DOHH2 (cell line): ENCODE measurements around the gene BRAP.

Experiments
- EZH2phosphoT487 ChIP-seq: fragments of 200-600 bp; sonication (generic); IDR thresholded peaks from 2 replicates; pipeline ENCODE4 v1.6.1; 2017; ENCODE audit warnings: borderline replicate concordance, mild to moderate bottlenecking, antibody characterized with exemption, low read length, moderate library complexity, mixed read lengths
- TF ChIP-seq, protein P1 (sequence below): fragments of 200-600 bp; sonication (generic); IDR thresholded peaks from one replicate; pipeline ENCODE4 v1.5.1; 2014; ENCODE audit warnings: antibody characterized with exemption, mild to moderate bottlenecking, low read depth, low read length; ENCODE audit not compliant: poor library complexity, severe bottlenecking

DNA sequence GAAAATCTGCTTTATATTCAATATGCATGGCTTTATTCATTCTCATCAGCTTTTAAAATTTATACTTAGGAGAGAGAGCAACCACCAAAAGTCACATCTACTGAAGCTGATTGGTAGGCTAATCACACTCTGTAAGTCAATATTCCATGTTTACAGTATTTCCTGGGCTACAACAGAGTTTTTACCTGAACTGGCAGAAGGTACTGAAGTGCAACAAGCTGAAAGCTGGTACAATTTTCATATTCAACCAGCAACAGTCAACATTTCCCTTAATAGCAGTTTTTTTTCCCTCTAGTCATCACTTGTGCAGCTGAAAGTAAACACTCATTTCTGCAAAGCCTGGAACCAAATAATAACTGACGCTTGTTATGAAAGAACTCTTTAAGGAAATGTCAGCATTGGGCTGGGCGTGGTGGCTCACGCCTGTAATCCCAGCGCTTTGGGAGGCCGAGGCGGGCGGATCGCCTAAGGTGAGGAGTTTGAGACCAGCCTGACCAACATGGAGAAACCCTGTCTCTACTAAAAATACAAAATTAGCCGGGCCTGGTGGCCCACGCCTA lies 12.9 kb downstream of the BRAP start:
- TF ChIP-seq, protein P1, sequence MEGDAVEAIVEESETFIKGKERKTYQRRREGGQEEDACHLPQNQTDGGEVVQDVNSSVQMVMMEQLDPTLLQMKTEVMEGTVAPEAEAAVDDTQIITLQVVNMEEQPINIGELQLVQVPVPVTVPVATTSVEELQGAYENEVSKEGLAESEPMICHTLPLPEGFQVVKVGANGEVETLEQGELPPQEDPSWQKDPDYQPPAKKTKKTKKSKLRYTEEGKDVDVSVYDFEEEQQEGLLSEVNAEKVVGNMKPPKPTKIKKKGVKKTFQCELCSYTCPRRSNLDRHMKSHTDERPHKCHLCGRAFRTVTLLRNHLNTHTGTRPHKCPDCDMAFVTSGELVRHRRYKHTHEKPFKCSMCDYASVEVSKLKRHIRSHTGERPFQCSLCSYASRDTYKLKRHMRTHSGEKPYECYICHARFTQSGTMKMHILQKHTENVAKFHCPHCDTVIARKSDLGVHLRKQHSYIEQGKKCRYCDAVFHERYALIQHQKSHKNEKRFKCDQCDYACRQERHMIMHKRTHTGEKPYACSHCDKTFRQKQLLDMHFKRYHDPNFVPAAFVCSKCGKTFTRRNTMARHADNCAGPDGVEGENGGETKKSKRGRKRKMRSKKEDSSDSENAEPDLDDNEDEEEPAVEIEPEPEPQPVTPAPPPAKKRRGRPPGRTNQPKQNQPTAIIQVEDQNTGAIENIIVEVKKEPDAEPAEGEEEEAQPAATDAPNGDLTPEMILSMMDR = no peak
- no peak for TF ChIP-seq EZH2phosphoT487
